Activated T-cell treated with anti-CD3 and anti-CD28 coated beads, Interleukin-2, amount 50 U/mL, for 72 hours (primary cell): ENCODE measurements around the gene MAST4. TPM values are rescaled to one million over a fixed set of nuclear protein-coding genes. Genes with fewer than 3 reads are reported as not detected.

Experiments
- ATAC-seq, 2 donors: fragments of 150-1000 bp; cut with Tn5 transposase; replicated peaks in 1 of 2; 2 replicates each; pipeline ENCODE4 v1.10.0; 2021; ENCODE audit warnings: moderate library complexity in 2 of 2, mild to moderate bottlenecking in 1 of 2
- DNase-seq, 2 donors: peaks; one replicate each; pipeline ENCODE4 v3.0.0; 2021 to 2022; ENCODE audit warnings: mixed read lengths in 1 of 2
- H3K27ac Mint-ChIP-seq: one replicate; pipeline ENCODE4 v1.8.0; 2022; ENCODE audit warnings: mild to moderate bottlenecking, moderate library complexity, mixed read lengths
- H3K27me3 Mint-ChIP-seq: one replicate; pipeline ENCODE4 v1.8.0; 2022; ENCODE audit warnings: low read depth, mixed read lengths
- H3K36me3 Mint-ChIP-seq, 2 donors: one replicate each; pipeline ENCODE4 v1.8.0; 2022; ENCODE audit warnings: mixed read lengths in 2 of 2, mild to moderate bottlenecking in 1 of 2; ENCODE audit not compliant: insufficient read depth in 2 of 2
- H3K4me1 Mint-ChIP-seq: one replicate; pipeline ENCODE4 v1.8.0; 2022; ENCODE audit warnings: low read depth, mixed read lengths
- H3K4me3 Mint-ChIP-seq, 2 donors: one replicate each; pipeline ENCODE4 v1.8.0; 2022; ENCODE audit warnings: mild to moderate bottlenecking in 2 of 2, mixed read lengths in 2 of 2, moderate library complexity in 2 of 2
- H3K9me3 Mint-ChIP-seq, 2 donors: one replicate each; pipeline ENCODE4 v1.8.0; 2022; ENCODE audit warnings: mixed read lengths in 2 of 2
- total RNA-seq, 2 donors: library from RNA; stranded (reverse); gene quantifications; one replicate each; pipeline ENCODE4 v1.2.3, GENCODE V29; 2022

The MAST4 gene
- total RNA-seq, 2 donors from 2014 or later: 32.9 to 38.3 TPM

- Mint-ChIP-seq H3K36me3 (no peaks in the 10 kb centered on the region), H3K4me1 (no peaks in the 10 kb centered on the region), H3K9me3 (no peaks in the 10 kb centered on the region), H3K4me3 (no peak overlapping the region), H3K27me3 (peaks cover 55% of the 10 kb centered on the region), H3K27ac (no peak overlapping the region)
- ATAC-seq: no peak
- DNase-seq: no peak
Measured at GRCh38 chr5:66802941-66803340, 206.7 kb downstream of the MAST4 start.

GRCh38 chr5:66805514-66806430 lies 209.6 kb downstream of the MAST4 start:
- Mint-ChIP-seq H3K27me3 (peaks cover 54% of the 10 kb centered on the region), H3K4me1 (no peaks in the 10 kb centered on the region), H3K36me3 (no peaks in the 10 kb centered on the region), H3K27ac (no peak overlapping the region), H3K9me3 (no peaks in the 10 kb centered on the region), H3K4me3 (no peak overlapping the region)
- ATAC-seq (no peak), DNase-seq (no peak)

GRCh38 chr5:66807743-66808142 lies 211.6 kb downstream of the MAST4 start:
- Mint-ChIP-seq H3K27me3 (peaks cover 48% of the 10 kb centered on the region), H3K9me3 (no peaks in the 10 kb centered on the region), H3K27ac (no peak overlapping the region)

GRCh38 chr5:66808663-66809062 lies 212.5 kb downstream of the MAST4 start:
- no peak overlapping the region for H3K27ac Mint-ChIP-seq
- H3K27me3 Mint-ChIP-seq: peaks cover 52% of the 10 kb centered on the region
- peaks cover under 1% of the 10 kb centered on the region for H3K4me1 Mint-ChIP-seq
- ATAC-seq: no peak
- H3K36me3 Mint-ChIP-seq: no peaks in the 10 kb centered on the region
- H3K9me3 Mint-ChIP-seq: no peaks in the 10 kb centered on the region
- no peak for DNase-seq
- no peak overlapping the region for H3K4me3 Mint-ChIP-seq

More at GRCh38 chr5:66807743-66808142, 211.6 kb downstream of the MAST4 start:
- Mint-ChIP-seq H3K36me3 (no peaks in the 10 kb centered on the region), H3K4me3 (no peak overlapping the region), H3K4me1 (no peaks in the 10 kb centered on the region)
- DNase-seq (no peak), ATAC-seq (no peak)

- Mint-ChIP-seq H3K9me3 (no peaks in the 10 kb centered on the region), H3K4me1 (peaks cover 12% of the 10 kb centered on the region), H3K4me3 (no peak overlapping the region), H3K27me3 (peaks cover 47% of the 10 kb centered on the region), H3K36me3 (no peaks in the 10 kb centered on the region), H3K27ac (no peak overlapping the region)
- DNase-seq: no peak
- ATAC-seq: no peak
Measured at GRCh38 chr5:66810151-66810550, 214.0 kb downstream of the MAST4 start.

- DNase-seq (no peak), ATAC-seq (no peak)
- no peak overlapping the region for H3K27ac Mint-ChIP-seq
Measured at GRCh38 chr5:66810848-66811261, 214.7 kb downstream of the MAST4 start.

GRCh38 chr5:66812291-66812690 lies 216.1 kb downstream of the MAST4 start:
- H3K9me3 Mint-ChIP-seq: no peaks in the 10 kb centered on the region
- DNase-seq: no peak
- H3K4me1 Mint-ChIP-seq: peaks cover 12% of the 10 kb centered on the region
- ATAC-seq: no peak
- H3K27ac Mint-ChIP-seq: no peak overlapping the region
- peaks cover 31% of the 10 kb centered on the region for H3K27me3 Mint-ChIP-seq
- H3K4me3 Mint-ChIP-seq: no peak overlapping the region
- no peaks in the 10 kb centered on the region for H3K36me3 Mint-ChIP-seq

More at GRCh38 chr5:66810848-66811261, 214.7 kb downstream of the MAST4 start:
- Mint-ChIP-seq H3K36me3 (no peaks in the 10 kb centered on the region), H3K4me1 (peaks cover 12% of the 10 kb centered on the region), H3K9me3 (no peaks in the 10 kb centered on the region), H3K4me3 (no peak overlapping the region), H3K27me3 (peaks cover 42% of the 10 kb centered on the region)

- Mint-ChIP-seq H3K4me3 (no peak overlapping the region), H3K27me3 (peaks cover 22% of the 10 kb centered on the region), H3K36me3 (no peaks in the 10 kb centered on the region), H3K9me3 (no peaks in the 10 kb centered on the region), H3K27ac (no peak overlapping the region), H3K4me1 (peaks cover 12% of the 10 kb centered on the region)
- ATAC-seq (no peak), DNase-seq (no peak)
Measured at GRCh38 chr5:66813306-66813705, 217.1 kb downstream of the MAST4 start.

- Mint-ChIP-seq H3K4me1 (peaks cover 12% of the 10 kb centered on the region), H3K9me3 (no peaks in the 10 kb centered on the region), H3K27me3 (peaks cover 13% of the 10 kb centered on the region), H3K36me3 (no peaks in the 10 kb centered on the region), H3K4me3 (no peak overlapping the region), H3K27ac (no peak overlapping the region)
- DNase-seq: peak; percentile 52 to 55
- peak; percentile 70 to 82 for ATAC-seq
Measured at GRCh38 chr5:66814146-66814991, 218.2 kb downstream of the MAST4 start.

- DNase-seq: no peak
- Mint-ChIP-seq H3K36me3 (peaks cover 3 to 4% of the 10 kb centered on the region in 2 donors), H3K27ac (no peak overlapping the region), H3K9me3 (peaks cover 0 to 3% of the 10 kb centered on the region in 2 donors), H3K4me3 (no peak overlapping the region), H3K4me1 (peaks cover 35% of the 10 kb centered on the region), H3K27me3 (peaks cover 11% of the 10 kb centered on the region)
- ATAC-seq: no peak
Measured at GRCh38 chr5:66818304-66818934, 222.2 kb downstream of the MAST4 start.

GRCh38 chr5:66818935-66819328 lies 222.7 kb downstream of the MAST4 start:
- H3K27ac Mint-ChIP-seq: no peak overlapping the region
- ATAC-seq (no peak), DNase-seq (no peak)
- no peak overlapping the region for H3K4me3 Mint-ChIP-seq
- H3K9me3 Mint-ChIP-seq: peaks cover 0 to 3% of the 10 kb centered on the region in 2 donors
- peaks cover 6% of the 10 kb centered on the region for H3K27me3 Mint-ChIP-seq
- H3K4me1 Mint-ChIP-seq: peaks cover 37% of the 10 kb centered on the region
- peaks cover 3 to 4% of the 10 kb centered on the region in 2 donors for H3K36me3 Mint-ChIP-seq

GRCh38 chr5:66820630-66821207 lies 224.5 kb downstream of the MAST4 start:
- ATAC-seq: no peak
- no peak for DNase-seq
- Mint-ChIP-seq H3K4me3 (no peak overlapping the region), H3K27me3 (no peaks in the 10 kb centered on the region), H3K4me1 (peaks cover 35% of the 10 kb centered on the region), H3K36me3 (peaks cover 3 to 4% of the 10 kb centered on the region in 2 donors), H3K9me3 (peaks cover 0 to 3% of the 10 kb centered on the region in 2 donors), H3K27ac (no peak overlapping the region)
